Stimulated activated CD8-positive, alpha-beta memory T cell treated with anti-CD3 and anti-CD28 coated beads, Interleukin-12 subunit alpha, Interleukin-12 subunit beta, amount 100 ng/mL, for 1 hour (primary cell): ENCODE results near the gene COPZ1.

ENCODE experiments used
- DNase-seq: peaks from one replicate; pipeline ENCODE4 v3.0.0-alpha.2; 2020; ENCODE audit warnings: low read depth

COPZ1 gene

GRCh38 chr12:54358945-54359761 lies 34.2 kb downstream of the COPZ1 start:
- DNase-seq: peak; percentile 89

- no peak for DNase-seq
Observed at GRCh38 chr12:54359762-54360351, 34.9 kb downstream of the COPZ1 start.

GRCh38 chr12:54360717-54361456 lies 36.0 kb downstream of the COPZ1 start:
- DNase-seq: no peak

DNA sequence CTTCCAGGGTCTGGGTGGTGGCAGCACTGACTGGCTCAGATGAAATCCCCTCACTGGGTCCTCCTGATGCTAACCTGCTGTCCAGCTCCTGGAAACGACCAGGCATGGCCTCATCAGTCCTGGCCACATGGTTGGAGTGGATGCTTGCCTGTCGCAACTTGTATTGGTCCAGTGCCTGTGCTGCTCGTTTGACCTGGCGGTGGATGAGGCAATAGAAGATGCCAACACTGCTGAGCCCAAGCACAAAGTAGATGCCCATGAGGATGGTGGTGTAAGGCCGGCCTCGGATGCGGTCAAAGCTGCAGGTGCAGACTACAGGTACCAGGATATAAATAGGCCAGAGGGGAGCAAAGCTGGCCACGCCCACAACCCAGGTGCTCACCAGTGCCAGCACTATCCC lies 38.1 kb downstream of the COPZ1 start:
- no peak for DNase-seq

- DNase-seq: no peak
Observed at GRCh38 chr12:54363618-54364017, 38.7 kb downstream of the COPZ1 start.

- no peak for DNase-seq
Observed at GRCh38 chr12:54364413-54364812, 39.5 kb downstream of the COPZ1 start, which contains the start of gene GPR84. GPR84 (minus strand) TSS chr12:54364486; CDS start chr12:54363851, 635 bp downstream.

GRCh38 chr12:54368025-54368708 lies 43.2 kb downstream of the COPZ1 start:
- no peak for DNase-seq

DNA sequence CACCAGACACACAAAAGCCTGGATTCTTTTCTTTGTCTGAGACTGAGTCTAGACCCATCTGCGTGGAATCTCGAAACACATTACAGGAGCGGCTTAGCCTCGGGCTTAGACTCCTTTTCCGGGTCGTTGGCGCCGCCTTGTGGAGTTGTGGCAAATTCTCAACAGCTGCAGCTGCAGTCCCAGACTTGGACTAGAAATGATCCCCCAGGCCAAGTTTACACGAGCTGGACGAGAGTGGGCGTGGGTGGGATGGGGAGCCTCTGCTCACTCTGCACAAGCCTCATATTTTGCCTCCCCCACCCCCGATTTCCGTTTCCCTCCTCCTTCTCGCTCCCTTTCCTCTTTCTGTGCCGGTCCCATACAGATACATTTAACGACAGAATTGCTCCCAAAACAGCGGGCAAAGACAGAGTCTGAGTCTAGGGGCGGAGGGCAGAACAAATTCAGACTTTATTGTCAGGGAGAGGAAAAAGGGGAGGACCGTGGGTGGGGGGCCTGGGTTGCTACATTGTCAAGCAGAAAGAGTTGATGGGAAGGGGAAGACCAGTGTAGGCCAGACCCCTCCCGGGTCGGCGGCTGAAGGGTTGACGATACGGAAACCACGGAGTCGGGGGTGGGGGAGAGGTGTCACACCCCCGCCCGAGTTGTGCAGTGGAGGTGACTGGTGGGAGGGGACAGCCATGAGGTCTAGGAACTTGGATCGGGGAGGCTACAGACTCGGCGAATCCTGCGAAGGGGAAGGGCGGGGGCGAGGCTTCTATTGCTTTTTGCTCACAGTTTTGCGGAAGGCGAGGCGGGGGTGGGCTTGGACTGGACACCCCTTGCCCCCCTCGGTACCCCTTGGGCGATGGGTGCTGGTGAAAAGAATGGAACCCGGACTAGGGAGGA lies 44.0 kb downstream of the COPZ1 start:
- DNase-seq: peak; percentile 86

DNA sequence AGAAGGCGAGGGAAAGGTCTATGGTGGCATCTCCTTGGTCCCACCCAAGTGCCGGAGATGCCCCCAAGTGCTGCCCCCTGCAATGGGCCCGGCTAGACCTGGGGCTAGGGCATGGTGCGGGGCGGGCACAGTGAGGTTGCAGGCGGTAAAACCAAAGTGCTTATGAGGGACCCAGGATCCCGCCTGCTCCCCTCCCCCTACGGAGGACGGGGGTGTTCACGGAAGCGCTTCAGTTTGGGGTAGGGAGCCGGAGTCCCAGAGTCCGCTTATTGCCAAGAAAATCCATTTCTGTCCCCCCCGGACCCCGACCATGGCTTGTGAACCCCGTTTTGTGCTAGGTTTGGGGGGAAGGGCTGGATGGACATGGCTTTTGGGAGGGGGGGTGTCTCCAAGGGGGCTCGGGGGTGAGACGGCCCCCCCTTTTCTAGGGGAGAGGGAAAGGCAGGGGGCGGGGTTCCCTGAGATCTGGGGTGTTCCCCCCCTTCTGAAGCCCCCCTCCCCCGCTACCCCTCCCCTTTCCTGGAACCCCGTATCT lies 44.7 kb downstream of the COPZ1 start:
- no peak for DNase-seq

DNA sequence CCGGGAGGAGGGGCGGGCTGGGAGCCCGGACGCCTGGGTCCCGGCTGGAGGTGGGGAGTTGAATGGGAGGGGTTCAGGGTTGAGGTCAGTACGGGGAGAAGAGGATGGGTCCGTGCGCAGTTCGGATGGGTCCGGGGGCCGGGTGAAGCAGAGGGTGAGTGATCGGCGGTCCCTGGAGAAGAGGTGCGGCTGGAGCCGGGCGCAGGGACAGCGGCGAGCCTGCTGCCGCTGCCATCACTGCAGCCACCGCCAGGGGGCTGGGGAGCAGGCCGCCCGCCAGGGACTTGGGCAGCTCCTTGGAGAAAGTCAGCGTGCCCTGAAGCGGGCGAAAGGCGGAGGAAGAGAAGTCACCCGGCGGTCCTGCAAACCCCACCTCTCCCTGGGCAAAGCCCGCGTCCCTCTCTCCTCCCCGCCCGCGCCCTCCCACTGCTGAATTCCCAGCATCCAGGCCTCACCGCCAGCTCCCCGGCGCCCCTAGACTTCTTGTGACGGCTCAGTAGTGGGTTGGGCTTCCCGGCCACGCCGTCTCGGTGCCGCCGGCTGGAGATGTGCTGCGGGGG lies 45.3 kb downstream of the COPZ1 start:
- no peak for DNase-seq

- no peak for DNase-seq
Observed at GRCh38 chr12:54371328-54372112, 46.6 kb downstream of the COPZ1 start.

- DNase-seq: no peak
Observed at GRCh38 chr12:54372113-54372806, 47.3 kb downstream of the COPZ1 start.

- DNase-seq: no peak
Observed at GRCh38 chr12:54373649-54374561, 49.0 kb downstream of the COPZ1 start.

DNA sequence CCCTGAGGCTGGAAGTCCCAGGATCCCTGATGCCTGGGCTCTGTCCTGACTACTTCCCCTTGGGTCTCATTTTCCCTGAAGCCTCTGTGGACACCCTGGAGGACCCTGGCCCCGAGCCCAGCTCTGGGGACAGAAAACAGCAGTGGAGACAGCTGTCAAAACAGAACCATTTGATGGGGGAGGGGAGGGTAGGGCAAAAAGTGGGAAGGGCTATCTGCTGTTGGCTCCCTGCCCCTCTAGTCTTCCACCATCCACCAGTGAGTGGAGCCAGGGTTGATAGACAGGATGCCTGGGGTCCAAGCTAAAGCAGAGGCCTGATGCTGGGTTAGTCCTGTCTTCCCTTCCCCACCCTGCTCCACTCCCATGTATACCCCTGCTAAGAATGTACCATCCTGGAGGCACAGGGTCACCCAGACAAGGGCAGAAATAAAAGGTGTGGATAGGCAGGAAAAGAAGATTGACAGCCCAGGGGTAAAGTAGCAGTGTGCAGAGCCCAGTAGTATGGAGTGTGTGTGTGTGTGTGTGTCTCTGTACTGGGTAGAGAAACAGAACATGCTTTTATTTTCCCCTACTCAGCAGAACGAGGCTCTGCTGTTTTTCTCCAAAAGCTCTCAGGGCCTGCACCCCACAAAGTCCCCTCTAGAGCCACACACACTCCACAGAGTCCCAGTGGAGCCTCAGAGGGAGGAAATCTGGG lies 49.8 kb downstream of the COPZ1 start:
- no peak for DNase-seq

GRCh38 chr12:54375259-54375579 lies 50.3 kb downstream of the COPZ1 start:
- no peak for DNase-seq

- DNase-seq: no peak
Observed at GRCh38 chr12:54376596-54376995, 51.7 kb downstream of the COPZ1 start.

- no peak for DNase-seq
Observed at GRCh38 chr12:54377007-54377406, 52.1 kb downstream of the COPZ1 start.
